Urinary bladder (tissue), 4 donors: ENCODE results near the gene TNNI2. TPM values are rescaled to one million over a fixed set of nuclear protein-coding genes. Genes with fewer than 3 reads are reported as not detected.
"Not testable (repeated sequence)": the region's sequence is repeated elsewhere in the genome, so short reads cannot be mapped to it uniquely, and the experiment has no call there.

Experiments used
- DNase-seq: peaks from one replicate; pipeline ENCODE4 v3.0.0-alpha.2; 2015; ENCODE audit errors: extremely low spot score
- H3K27ac ChIP-seq: one replicate; pipeline ENCODE4 v1.5.1; 2013; ENCODE audit warnings: low read depth, mild to moderate bottlenecking, moderate library complexity
- H3K36me3 ChIP-seq: one replicate; pipeline ENCODE4 v1.6.1; 2013; ENCODE audit warnings: mild to moderate bottlenecking, moderate library complexity; ENCODE audit not compliant: insufficient read depth
- H3K4me1 ChIP-seq: one replicate; pipeline ENCODE4 v1.6.1; 2013; ENCODE audit warnings: mild to moderate bottlenecking, moderate library complexity; ENCODE audit not compliant: insufficient read depth
- H3K4me3 ChIP-seq: one replicate; pipeline ENCODE4 v1.5.1; 2013; ENCODE audit warnings: low read depth, low read length
- WGBS: extraction: QIAGEN DNeasy Blood & Tissue Kit; methylation state at CpG from one replicate; pipeline ENCODE4 v1.1.7; 2013; 5-methylcytosine and 5-hydroxymethylcytosine counted together
- polyA plus RNA-seq: library from polyadenylated mRNA; stranded (reverse); fragments of 200-250 nt; gene quantifications from one replicate; pipeline ENCODE4 v1.2.3, GENCODE V29; 2013
- total RNA-seq: library from RNA; depleted of rRNA; stranded (reverse); fragments of >200 nt; gene quantifications from one replicate; pipeline ENCODE4 v1.2.3, GENCODE V29; 2014
- donor health status: healthy with polysubstance abuse.
- donor health status: healthy.

TNNI2 gene
- total and polyA plus RNA-seq, 2 donors, result 4.6 to 32.6 TPM

GRCh38 chr11:1813356-1813755 is 25.4 kb upstream of the TNNI2 start:
- not testable (repeated sequence) for H3K27ac ChIP-seq, H3K4me3 ChIP-seq, DNase-seq, H3K4me1 ChIP-seq, H3K36me3 ChIP-seq
- WGBS, result 89% methylated on average over 9 of the region's 9 CpGs

GRCh38 chr11:1814691-1815090 is 24.1 kb upstream of the TNNI2 start:
- Histone ChIP-seq H3K4me3 (no peak overlapping the region), H3K27ac (no peak overlapping the region), H3K4me1 (no peaks in the 10 kb centered on the region), H3K36me3 (no peaks in the 10 kb centered on the region)
- DNase-seq, result no peak
- WGBS, result 82% methylated on average over 10 of the region's 10 CpGs

GRCh38 chr11:1815311-1815710 is 23.5 kb upstream of the TNNI2 start:
- whole genome bisulfite sequencing, result 87% methylated on average over 8 of the region's 8 CpGs
- Histone ChIP-seq H3K4me3 (no peak overlapping the region), H3K4me1 (no peaks in the 10 kb centered on the region), H3K27ac (no peak overlapping the region), H3K36me3 (no peaks in the 10 kb centered on the region)
- DNase-seq, result no peak

GRCh38 chr11:1815751-1816150 is 23.0 kb upstream of the TNNI2 start:
- H3K36me3 ChIP-seq, result no peaks in the 10 kb centered on the region
- 83% methylated on average over 7 of the region's 7 CpGs for WGBS
- no peak overlapping the region for H3K4me3 ChIP-seq
- H3K27ac ChIP-seq, result no peak overlapping the region
- no peak for DNase-seq
- no peaks in the 10 kb centered on the region for H3K4me1 ChIP-seq

- Histone ChIP-seq H3K4me3 (no peak overlapping the region), H3K36me3 (no peaks in the 10 kb centered on the region), H3K27ac (no peak overlapping the region), H3K4me1 (no peaks in the 10 kb centered on the region)
- 75% methylated on average over 5 of the region's 5 CpGs for WGBS
- DNase-seq, result no peak
These were observed 21.8 kb upstream of the TNNI2 start for GRCh38 chr11:1817000-1817399.

GRCh38 chr11:1817511-1817910 is 21.3 kb upstream of the TNNI2 start:
- 70% methylated on average over 1 of the region's 1 CpG for WGBS
- H3K36me3 ChIP-seq, result no peaks in the 10 kb centered on the region
- no peak overlapping the region for H3K27ac ChIP-seq
- no peak for DNase-seq
- no peaks in the 10 kb centered on the region for H3K4me1 ChIP-seq
- no peak overlapping the region for H3K4me3 ChIP-seq

GRCh38 chr11:1819074-1819473 is 19.7 kb upstream of the TNNI2 start:
- DNase-seq, result no peak

GRCh38 chr11:1820463-1821325 is 18.1 kb upstream of the TNNI2 start:
- Histone ChIP-seq H3K4me3 (no peak overlapping the region), H3K36me3 (no peaks in the 10 kb centered on the region), H3K4me1 (no peaks in the 10 kb centered on the region), H3K27ac (no peak overlapping the region)
- 75% methylated on average over 14 of the region's 14 CpGs for WGBS
- DNase-seq, result no peak

More at GRCh38 chr11:1819074-1819473, 19.7 kb upstream of the TNNI2 start:
- no peaks in the 10 kb centered on the region for H3K4me1 ChIP-seq
- H3K36me3 ChIP-seq, result no peaks in the 10 kb centered on the region
- no peak overlapping the region for H3K4me3 ChIP-seq
- no peak overlapping the region for H3K27ac ChIP-seq
- WGBS, result 73% methylated on average over 3 of the region's 3 CpGs

GRCh38 chr11:1821562-1821961 is 17.2 kb upstream of the TNNI2 start:
- no peaks in the 10 kb centered on the region for H3K36me3 ChIP-seq
- H3K27ac ChIP-seq, result no peak overlapping the region
- no peak overlapping the region for H3K4me3 ChIP-seq
- no peaks in the 10 kb centered on the region for H3K4me1 ChIP-seq
- DNase-seq, result no peak

GRCh38 chr11:1822648-1823375 is 16.0 kb upstream of the TNNI2 start:
- no peaks in the 10 kb centered on the region for H3K4me1 ChIP-seq
- no peaks in the 10 kb centered on the region for H3K36me3 ChIP-seq
- no peak overlapping the region for H3K4me3 ChIP-seq
- no peak for DNase-seq
- no peak overlapping the region for H3K27ac ChIP-seq
- WGBS, result 87% methylated on average over 8 of the region's 8 CpGs

GRCh38 chr11:1823376-1824220 is 15.2 kb upstream of the TNNI2 start:
- Histone ChIP-seq H3K4me1 (no peaks in the 10 kb centered on the region), H3K27ac (no peak overlapping the region), H3K36me3 (no peaks in the 10 kb centered on the region), H3K4me3 (no peak overlapping the region)
- WGBS, result 96% methylated on average over 19 of the region's 19 CpGs
- DNase-seq, result no peak

GRCh38 chr11:1824221-1825038 is 14.4 kb upstream of the TNNI2 start:
- WGBS, result 96% methylated on average over 23 of the region's 23 CpGs
- Histone ChIP-seq H3K27ac (no peak overlapping the region), H3K36me3 (no peaks in the 10 kb centered on the region), H3K4me1 (no peaks in the 10 kb centered on the region), H3K4me3 (no peak overlapping the region)
- DNase-seq, result no peak
